Measurements from ENCODE around the gene DPH2. TPM values are rescaled to one million over a fixed set of nuclear protein-coding genes. Genes with fewer than 3 reads are reported as not detected.

DPH2 gene
- polyA plus RNA-seq, 4 donors: 15.6 to 23.5 (median 20.5) TPM

- DNase-seq (ENCODE audit: low read depth in 4 of 4, low spot score in 3 of 4): no peak
Measured at GRCh38 chr1:43981135-43981491, 11.3 kb downstream of the DPH2 start.

GRCh38 chr1:43981636-43982035 is 11.8 kb downstream of the DPH2 start:
- no peak for DNase-seq (ENCODE audit: low read depth in 4 of 4, low spot score in 3 of 4)

GRCh38 chr1:43982241-43982640 is 12.4 kb downstream of the DPH2 start:
- no peak for DNase-seq (ENCODE audit: low read depth in 4 of 4, low spot score in 3 of 4)

GRCh38 chr1:43982808-43983207 is 13.0 kb downstream of the DPH2 start:
- no peak for DNase-seq (ENCODE audit: low read depth in 4 of 4, low spot score in 3 of 4)

- DNase-seq (ENCODE audit: low read depth in 4 of 4, low spot score in 3 of 4): no peak
Measured at GRCh38 chr1:43983253-43983899, 13.6 kb downstream of the DPH2 start.

GRCh38 chr1:43984855-43985254 is 15.0 kb downstream of the DPH2 start:
- no peak for DNase-seq (ENCODE audit: low read depth in 4 of 4, low spot score in 3 of 4)

- DNase-seq (ENCODE audit: low read depth in 4 of 4, low spot score in 3 of 4): no peak
Measured at GRCh38 chr1:43985984-43986595, 16.3 kb downstream of the DPH2 start.

GRCh38 chr1:43986712-43987111 is 16.9 kb downstream of the DPH2 start:
- DNase-seq (ENCODE audit: low read depth in 4 of 4, low spot score in 3 of 4): no peak

GRCh38 chr1:43987159-43987902 is 17.5 kb downstream of the DPH2 start:
- DNase-seq (ENCODE audit: low read depth in 4 of 4, low spot score in 3 of 4): no peak

- DNase-seq (ENCODE audit: low read depth in 4 of 4, low spot score in 3 of 4): no peak
Measured at GRCh38 chr1:43990271-43991199, 20.7 kb downstream of the DPH2 start.

GRCh38 chr1:43991200-43991475 is 21.3 kb downstream of the DPH2 start:
- no peak for DNase-seq (ENCODE audit: low read depth in 4 of 4, low spot score in 3 of 4)

GRCh38 chr1:43991476-43992231 is 21.8 kb downstream of the DPH2 start, which contains the start of gene CCDC24:
Gene CCDC24 (plus strand): TSS chr1:43991599. CDS start chr1:43991879, 280 bp downstream.
- DNase-seq (ENCODE audit: low read depth in 4 of 4, low spot score in 3 of 4): no peak

- no peak for DNase-seq (ENCODE audit: low read depth in 4 of 4, low spot score in 3 of 4)
Measured at GRCh38 chr1:43992232-43992995, 22.6 kb downstream of the DPH2 start.

- DNase-seq (ENCODE audit: low read depth in 4 of 4, low spot score in 3 of 4): no peak
Measured at GRCh38 chr1:43993206-43993914, 23.6 kb downstream of the DPH2 start.

- DNase-seq (ENCODE audit: low read depth in 4 of 4, low spot score in 3 of 4): no peak
Measured at GRCh38 chr1:43994071-43994470, 24.3 kb downstream of the DPH2 start.

GRCh38 chr1:43994794-43995790 is 25.3 kb downstream of the DPH2 start:
- no peak for DNase-seq (ENCODE audit: low read depth in 4 of 4, low spot score in 3 of 4)

- no peak for DNase-seq (ENCODE audit: low read depth in 4 of 4, low spot score in 3 of 4)
Measured at GRCh38 chr1:43995984-43996732, 26.3 kb downstream of the DPH2 start.
